GM21360 (cell line): ENCODE data around the gene PDLIM7.
A peak's percentile ranks its signal among the peaks of the same experiment; 100 is the strongest.

ENCODE experiments used
- ATAC-seq: cut with Tn5 transposase; IDR thresholded peaks from one replicate; pipeline ENCODE4 v1.9.1; 2021; ENCODE audit warnings: mild to moderate bottlenecking, moderate library complexity; ENCODE audit not compliant: unreplicated experiment

Gene PDLIM7

DNA sequence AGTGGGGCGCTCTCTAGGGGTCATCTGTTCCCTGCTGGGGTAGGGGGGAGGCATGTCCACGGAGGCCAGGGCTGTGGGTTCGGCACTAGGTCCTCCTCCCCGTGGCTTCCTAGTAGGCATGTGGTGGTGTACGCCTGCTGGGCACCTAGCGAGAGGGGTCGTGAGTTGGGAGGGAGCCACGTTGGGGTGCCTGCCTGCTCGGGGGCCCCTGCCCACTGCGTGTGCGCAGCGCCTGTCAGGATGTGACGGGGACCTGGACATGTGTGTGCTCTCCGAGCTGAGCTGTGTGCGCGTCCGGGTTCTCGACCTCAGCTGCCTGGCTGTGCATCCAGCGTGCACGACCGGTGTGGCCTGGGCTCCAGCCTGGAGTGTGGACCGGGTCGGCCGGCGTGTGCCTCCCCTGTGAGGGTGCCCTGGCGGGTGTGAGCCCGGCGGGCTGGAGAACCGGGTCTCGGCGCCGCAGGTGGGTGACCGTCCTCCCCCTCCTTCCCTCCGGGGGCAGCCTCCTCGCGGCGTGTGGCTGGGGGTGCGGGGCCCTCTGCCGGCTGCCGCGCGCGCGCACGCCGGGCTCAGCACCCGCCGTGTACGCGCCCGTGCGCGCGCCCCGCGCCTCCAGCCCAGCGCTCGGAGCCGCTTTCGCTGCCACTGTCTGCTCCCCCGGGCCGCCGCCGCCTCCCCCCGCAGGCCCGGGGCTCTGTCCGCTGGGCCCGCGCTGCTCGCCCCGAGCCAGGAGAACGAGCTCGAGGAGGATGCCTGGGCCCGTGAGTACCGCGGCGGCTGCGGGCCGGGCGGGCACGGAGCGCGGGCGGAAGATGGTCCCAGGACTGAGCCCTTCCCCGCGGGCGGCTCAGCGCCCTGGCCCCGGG, 51.0 kb downstream of the PDLIM7 start, which contains the start of gene PRR7:
Gene PRR7, plus strand, starts transcription at position 615 of the 866 bp plus-strand sequence. CDS start 8,254 bp downstream, outside the sequence.
- peak; percentile 45 for ATAC-seq

DNA sequence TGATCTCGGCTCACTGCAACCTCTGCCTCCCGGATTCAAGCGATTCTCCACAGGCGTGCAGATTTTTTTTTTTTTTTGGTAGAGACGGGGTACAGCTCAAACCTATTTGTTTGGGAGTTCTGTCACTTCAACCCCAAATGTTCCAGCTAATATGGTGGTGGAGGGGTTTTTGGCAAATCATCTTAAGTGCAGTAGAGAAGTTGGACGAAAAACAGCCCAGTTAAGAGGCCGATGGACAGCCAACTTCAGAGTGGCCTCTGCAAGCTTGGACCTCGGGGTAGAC, 51.5 kb downstream of the PDLIM7 start:
- ATAC-seq, result no peak

DNA sequence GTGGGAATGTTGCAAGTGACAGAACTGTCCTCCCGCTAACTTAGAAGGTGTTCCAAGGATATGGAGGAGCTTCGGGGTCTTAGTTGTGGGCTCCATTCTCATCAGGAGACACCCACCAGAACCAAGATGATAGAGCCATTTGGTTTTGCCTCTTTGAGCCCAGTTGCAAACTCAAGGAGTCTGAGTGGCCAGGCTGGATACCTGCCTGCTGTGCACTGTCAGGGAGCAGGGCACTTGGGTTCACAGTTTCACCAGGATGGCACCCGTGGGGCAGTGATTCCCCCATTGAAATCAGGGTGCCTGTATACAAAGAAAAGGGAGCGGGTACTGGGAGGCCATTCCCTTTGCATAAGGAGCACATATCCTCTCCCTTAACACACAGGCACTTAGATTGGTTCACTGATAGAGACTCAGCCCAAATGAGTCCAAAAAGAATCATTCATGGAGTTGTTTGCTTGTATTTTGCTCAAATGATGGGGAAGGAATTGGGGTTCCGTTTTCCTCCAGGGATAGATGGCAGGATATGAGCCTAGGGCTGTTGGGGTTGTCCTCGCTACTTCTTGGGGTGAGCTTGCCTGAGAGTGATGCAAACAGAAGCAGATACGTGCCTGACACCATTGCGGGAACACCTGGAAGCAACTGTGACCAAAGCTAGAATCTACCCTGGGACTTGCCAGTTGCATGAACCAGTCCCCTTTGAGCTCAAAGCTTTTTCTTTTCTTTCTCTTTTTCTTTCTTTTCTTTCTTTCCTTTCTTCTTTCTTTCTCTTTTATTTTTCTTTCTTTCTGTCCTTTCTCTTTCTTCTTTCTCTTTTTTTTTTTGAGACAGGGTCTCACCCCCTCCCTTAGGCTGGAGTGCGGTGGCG, 52.1 kb downstream of the PDLIM7 start:
- no peak for ATAC-seq

DNA sequence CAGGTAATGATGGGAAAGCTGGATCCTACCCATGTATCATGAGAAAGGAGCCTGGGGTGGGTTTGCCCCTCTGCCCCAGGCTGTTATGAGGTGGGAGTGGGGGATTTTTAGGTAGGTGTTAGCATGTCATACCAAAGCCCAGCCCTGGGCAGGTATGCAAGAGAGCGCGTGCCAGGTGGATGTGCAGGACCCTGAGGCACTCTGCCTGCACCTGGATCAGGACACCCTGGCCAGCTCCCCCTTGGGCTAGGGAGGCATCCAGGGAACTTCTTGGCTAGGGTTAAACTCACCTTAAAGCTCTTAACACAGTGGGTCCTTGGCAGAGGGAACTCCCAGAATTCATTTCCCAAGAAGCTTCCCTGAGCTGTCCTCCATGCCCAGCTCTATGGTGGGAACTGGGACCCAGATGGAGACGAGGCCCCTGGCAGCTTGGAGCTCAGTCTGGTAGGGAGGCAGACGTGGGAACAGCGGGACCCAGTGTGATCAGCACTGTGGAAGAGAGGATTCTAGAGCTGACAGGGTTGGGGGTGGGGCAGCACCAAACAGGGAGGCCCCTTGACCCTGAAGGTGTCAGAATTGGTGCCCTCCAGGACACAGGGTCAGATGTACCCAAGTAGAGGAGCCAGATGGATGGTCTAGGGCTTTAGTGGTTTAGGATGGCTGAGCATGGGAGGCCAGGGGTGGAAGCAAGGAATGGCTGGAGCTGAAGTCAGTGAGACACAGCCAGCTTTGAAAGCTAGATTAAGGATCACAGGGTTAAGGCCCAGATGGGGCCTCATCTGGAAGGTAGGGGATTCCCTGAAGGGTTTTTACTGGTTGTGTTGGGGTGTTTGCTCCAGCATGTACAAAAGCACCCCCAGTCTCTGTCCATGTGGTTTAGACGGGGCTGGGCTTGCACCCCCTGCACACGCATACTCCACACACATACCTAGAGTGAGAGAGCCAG, 53.0 kb downstream of the PDLIM7 start:
- no peak for ATAC-seq

DNA sequence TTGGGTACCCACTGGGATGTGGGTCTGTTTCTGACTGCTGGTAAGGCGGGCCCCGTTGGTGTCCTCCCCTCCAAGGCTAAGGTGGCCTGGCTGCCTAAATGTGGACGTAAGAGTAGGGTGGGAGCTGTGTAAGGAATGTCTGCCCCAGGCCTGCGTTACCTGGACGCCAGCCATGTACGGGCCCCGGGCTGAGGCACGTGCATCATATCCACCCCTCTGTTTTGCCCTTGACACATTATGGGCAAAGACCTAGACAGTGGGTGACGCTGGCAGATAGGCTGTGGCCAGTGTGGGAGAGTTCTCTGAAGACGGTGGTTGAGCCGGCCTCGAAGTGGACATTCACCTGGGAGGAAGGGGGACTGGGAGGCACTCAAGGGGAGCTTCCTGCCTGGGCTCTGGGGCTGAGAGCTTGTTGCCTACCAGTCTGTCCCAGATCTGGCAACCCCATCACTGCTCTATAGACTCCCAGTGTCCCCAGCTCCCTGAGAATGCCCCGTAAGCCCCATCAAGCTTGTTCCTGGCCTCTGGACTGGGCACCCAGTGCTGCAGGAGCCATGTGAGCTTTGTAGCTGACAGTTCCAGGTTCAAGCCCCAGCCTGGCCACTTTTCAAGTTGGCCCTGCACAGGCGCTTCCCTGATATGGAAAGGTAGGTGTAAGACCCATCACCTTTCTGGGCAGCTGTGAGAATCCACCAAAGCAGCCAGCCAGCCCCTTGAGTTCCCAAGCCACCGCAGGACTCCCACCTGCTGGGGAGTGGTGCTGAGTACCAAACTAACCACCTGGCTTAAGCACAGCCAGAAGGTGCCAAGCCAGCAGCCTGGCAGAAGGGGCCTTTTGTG, 54.0 kb downstream of the PDLIM7 start:
- ATAC-seq, result no peak

DNA sequence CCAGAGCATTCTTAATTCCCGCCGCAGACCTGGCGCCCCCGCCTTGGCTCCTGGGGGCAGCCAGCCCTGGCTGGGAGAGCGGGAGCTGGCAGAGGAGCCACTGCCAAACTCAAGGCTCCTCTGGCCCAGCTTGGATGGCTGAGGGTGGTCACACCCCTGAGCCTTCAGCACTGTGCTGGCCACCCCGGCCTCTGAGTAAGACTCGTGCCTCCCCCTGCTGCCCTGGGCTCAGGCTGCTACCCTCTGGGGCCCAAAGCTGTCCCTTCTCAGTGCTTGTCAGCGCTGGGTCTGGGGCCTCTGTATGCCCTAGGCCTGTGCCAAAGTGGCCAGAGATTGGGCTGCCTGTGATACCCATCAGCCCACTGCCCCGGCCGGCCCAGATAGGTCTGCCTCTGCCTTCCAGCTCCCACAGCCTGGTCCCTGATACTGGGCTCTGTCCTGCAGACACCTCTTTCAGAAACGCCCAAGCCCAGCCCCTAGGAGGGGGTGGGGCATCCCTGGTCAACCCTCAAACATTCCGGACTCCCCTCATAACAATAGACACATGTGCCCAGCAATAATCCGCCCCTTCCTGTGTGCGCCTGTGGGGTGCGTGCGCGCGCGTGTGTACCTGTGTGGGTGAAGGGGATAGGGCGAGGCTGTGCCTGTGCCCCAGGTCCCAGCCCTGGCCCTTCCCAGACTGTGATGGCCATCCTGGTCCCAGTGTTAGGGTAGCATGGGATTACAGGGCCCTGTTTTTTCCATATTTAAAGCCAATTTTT, 55.2 kb downstream of the PDLIM7 start:
- ATAC-seq, result no peak

DNA sequence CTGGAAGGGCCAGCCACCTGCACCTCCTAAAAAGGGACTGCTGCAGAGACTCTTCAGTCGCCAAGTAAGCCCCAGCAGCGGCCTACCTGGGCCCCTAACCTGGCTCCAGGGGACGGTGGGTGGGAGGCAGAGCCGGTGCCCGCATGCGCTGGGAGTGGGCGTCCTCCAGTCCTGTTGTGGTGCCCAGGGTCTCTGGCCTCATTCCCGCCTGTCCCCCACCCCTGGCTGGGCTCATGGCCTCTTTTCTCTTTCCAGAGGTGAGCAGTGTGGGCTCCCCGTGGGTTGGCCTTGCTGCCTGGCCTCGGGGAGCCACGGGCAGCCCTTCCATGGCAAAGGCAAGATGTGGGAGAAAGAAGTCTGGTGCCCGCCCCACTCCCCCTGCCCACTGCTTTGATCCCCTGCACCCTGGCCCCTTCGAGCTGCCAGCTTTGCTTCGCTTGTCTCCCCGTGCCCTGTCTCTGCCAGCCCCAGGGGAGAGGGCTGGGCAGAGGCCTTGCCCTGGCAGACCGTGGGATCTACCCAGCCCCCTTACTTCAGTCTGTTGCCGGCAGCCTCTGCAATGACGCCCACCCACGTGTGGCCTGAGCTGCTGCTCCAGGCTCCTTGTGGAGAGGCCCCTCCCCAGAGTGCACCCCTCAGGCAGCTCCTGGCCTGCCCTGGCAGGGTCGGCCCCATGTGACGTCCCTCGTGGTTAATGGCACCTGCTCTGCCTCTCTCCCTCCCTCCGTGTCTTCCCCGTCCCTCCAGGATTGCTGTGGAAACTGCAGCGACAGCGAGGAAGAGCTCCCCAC, 56.2 kb downstream of the PDLIM7 start:
- no peak for ATAC-seq

DNA sequence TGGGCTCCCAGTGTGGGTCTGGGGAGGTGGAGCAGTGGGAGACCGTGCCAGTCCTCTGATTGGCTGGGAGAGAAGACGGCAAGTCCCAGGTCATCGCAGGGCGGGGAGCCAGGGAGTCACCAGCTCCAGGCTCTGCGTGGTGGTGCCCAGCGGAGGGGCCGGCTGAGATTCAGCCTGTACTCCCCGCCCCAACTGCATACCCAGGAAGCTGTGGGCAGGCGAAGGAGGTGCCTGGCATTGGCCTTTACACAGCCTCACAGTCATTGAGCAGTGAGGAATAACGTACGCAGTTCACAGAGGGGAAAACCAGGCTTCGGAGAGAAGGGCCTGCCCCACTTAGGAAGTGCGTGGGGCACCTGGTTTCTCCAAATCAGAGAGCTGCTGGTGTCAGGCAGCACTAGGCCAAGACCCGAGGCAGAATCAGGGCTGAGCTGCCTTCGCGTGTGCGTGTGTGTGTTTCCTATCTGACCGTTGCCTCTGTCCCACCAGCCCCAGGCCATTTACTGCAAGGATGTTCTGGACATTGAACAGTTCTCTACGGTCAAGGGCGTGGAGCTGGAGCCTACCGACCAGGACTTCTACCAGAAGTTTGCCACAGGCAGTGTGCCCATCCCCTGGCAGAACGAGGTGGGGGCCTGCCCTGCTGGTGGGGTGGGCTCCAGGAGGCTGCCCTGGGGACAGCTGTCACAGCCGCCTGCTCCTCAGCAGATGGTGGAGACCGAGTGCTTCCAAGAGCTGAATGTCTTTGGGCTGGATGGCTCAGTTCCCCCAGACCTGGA, 57.0 kb downstream of the PDLIM7 start:
- no peak for ATAC-seq

DNA sequence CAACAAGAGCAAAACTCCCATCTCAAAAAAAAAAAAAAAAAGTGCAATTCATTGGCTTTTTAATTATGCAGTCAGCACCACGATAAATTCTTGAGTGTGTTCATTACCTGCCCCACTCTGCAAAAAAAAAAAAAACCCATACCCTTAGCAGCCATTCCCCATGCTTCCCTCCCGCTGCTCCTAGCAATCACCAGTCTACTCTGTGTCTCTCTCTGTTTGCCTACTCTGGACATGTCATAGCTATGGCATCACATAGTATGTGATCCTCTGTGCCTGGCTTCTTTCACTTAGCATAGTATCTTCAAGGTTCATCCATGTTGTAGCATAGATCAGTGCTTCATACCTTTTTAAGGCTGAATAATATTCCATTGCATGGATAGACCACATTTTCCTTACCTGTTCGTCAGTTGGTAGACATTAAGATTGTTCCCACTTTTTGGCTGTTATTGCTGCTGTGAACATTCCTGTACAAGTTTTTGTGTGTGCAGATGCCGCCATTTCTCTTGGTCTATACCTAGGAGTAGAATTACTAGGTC, 57.8 kb downstream of the PDLIM7 start:
- ATAC-seq, result no peak

DNA sequence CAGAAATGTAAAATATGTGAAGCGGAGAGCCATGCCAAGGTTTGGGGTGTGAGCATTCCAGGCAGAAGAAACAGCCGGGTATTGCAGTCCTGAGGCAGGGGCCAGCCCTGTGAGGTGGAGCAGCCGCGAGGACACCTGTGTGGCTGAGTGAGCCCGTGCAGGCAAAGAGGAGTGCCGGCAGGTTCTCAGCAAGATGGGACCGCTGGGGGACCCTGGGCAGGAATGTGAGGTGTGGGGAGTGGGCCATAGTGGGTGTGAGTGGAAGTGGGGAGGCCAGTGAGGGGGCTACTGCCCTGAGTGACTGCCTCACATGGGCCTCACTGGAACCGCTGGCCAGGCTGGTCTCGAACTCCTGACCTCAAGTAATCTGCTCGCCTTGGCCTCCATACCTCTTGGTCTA, 58.9 kb downstream of the PDLIM7 start:
- no peak for ATAC-seq

DNA sequence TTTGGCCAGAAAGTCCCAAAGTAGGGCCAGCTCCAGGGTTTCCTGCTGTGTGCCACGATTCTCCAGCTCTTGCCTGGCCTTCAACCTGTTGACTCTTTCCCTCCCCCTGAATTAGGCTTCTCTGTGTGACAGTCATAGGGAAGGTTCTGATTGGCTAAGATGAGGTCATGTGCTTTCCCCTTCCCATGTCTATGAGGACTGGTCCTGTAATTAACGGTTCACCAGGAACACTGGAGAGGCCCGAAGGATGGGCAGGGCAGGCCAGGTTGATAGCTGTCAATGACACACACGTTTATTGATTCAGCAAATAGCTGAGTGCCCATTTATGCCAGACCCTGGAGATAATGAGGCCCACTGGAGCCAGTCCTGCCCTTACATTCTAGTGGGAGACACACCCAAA, 59.8 kb downstream of the PDLIM7 start:
- no peak for ATAC-seq

DNA sequence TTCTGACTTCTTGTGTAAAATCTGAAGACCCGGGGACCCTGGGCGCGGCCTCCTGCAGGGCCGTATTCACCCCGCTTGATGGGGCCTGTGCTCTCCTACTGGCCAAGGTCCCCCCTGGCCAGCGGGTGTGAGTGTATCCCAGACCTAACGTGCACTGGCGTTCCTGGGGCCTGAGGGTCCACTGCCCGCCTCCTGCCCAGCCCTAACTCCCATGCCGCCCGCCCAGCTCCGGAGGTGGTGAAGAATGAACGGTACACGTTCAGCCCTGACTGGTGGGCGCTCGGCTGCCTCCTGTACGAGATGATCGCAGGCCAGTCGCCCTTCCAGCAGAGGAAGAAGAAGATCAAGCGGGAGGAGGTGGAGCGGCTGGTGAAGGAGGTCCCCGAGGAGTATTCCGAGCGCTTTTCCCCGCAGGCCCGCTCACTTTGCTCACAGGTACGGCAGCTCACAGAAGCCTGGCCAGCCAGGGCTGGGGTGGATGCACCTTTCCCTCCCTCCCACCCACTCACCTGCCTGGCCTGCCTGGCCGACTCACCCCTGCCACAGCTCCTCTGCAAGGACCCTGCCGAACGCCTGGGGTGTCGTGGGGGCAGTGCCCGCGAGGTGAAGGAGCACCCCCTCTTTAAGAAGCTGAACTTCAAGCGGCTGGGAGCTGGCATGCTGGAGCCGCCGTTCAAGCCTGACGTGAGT, 61.4 kb downstream of the PDLIM7 start:
- no peak for ATAC-seq

DNA sequence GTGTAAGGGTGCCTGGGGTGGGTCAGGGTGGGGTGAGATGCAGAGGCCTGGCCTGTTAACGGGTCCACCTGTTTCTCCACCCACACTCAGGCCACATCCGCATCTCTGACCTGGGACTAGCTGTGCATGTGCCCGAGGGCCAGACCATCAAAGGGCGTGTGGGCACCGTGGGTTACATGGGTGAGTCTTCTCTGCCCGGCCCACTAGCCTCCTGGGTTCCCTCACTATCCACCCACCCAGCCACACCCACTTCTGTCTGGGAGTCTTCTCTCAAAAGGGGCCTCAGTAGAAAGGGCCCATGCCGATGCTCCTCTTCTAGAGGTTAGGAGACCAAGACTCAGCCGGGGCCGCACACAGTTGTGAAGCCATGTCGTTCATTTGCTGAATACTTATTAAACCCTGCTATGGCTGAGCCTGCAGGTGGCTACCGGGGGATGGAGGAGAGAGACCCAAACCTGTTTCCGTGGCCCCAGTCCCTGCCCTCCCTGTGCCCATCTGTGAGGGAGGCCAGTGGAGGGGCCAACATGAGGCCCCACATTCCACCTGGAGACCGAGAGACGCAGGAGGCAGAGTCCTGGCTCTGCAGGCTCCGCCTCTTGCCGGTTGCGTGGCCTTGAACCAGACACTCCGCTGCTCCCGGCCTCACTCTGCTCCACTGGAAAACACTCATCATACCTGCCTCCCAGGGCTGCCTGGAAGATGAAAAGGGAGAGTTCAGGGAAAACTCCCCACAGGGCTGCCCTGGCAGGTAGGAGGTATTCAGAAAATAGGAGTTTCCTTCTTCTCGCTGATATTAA, 62.3 kb downstream of the PDLIM7 start:
- ATAC-seq, result no peak

DNA sequence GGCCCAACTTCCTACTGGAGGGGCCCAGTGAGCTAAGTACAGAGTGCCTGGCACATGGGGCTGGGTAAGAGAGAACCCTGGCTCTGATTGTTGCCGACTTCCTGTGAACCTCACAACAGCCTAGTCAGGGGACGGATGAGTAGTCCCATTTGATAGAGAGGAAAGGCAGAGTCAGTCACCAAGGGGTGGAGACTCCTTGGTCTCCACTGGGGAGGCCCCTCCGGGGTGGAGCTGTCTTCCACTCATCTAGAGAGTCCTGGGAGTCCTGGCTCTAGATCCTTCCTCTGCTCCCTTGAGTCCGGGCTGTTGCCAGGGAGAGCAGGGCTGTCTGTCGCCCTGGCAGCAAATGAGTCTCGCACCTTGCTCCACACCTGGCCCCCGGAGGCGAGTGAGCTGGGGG, 63.0 kb downstream of the PDLIM7 start:
- ATAC-seq, result no peak

DNA sequence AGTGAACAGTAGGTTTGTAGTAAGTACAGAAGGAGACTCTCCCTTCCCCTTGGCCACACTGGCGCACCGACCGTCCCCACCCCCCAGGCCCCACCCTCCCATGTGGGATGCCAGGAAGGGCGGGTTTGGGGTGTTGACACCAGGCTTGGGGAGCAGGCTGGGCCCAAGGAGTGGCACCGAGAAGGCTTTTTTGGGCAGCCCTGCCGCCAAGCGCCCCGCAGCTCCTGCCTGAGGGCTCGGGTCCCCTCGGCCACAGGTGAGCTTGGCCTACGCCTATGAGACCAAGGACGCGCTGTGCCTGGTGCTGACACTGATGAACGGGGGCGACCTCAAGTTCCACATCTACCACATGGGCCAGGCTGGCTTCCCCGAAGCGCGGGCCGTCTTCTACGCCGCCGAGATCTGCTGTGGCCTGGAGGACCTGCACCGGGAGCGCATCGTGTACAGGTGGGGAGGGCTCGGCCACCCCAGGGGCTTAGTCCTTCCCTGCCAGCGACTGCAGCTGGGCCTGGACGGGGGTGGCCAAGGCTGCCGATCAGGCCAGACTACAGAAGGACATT, 63.7 kb downstream of the PDLIM7 start:
- no peak for ATAC-seq
